HG03558 (cell line): ENCODE measurements around the gene MICB.
"Not testable (repeated sequence)": the region's sequence is repeated elsewhere in the genome, so short reads cannot be mapped to it uniquely, and the experiment has no call there.

ENCODE experiments used
- ATAC-seq: cut with Tn5 transposase; IDR thresholded peaks from one replicate; pipeline ENCODE4 v1.9.1; 2021; ENCODE audit warnings: moderate number of reproducible peaks; ENCODE audit not compliant: unreplicated experiment; ENCODE audit errors: extremely low read depth

Gene MICB

GRCh38 chr6:31498748-31499147, 803 bp downstream of the MICB start:
- ATAC-seq, result no peak

GRCh38 chr6:31499648-31500047, 1.7 kb downstream of the MICB start:
- ATAC-seq, result not testable (repeated sequence)

- ATAC-seq, result no peak
Observed at GRCh38 chr6:31502586-31502985, 4.6 kb downstream of the MICB start.

GRCh38 chr6:31509036-31509435, 11.1 kb downstream of the MICB start:
- not testable (repeated sequence) for ATAC-seq

GRCh38 chr6:31510007-31510406, 12.1 kb downstream of the MICB start:
- ATAC-seq, result no peak

GRCh38 chr6:31513456-31514165, 15.7 kb downstream of the MICB start:
- ATAC-seq, result no peak

GRCh38 chr6:31521835-31522234, 23.9 kb downstream of the MICB start:
- no peak for ATAC-seq

GRCh38 chr6:31525553-31525931, 27.6 kb downstream of the MICB start:
- no peak for ATAC-seq

GRCh38 chr6:31525932-31526591, 28.1 kb downstream of the MICB start:
- no peak for ATAC-seq

- ATAC-seq, result no peak
Observed at GRCh38 chr6:31528307-31528777, 30.4 kb downstream of the MICB start.

GRCh38 chr6:31528821-31529328, 30.9 kb downstream of the MICB start, which contains the start of gene MCCD1:
TSS of gene MCCD1 (plus strand) at chr6:31528962. CDS start at chr6:31529015, 53 bp downstream.
- ATAC-seq, result no peak

GRCh38 chr6:31529329-31530150, 31.6 kb downstream of the MICB start:
- ATAC-seq, result no peak

- no peak for ATAC-seq
Observed at GRCh38 chr6:31530659-31531058, 32.7 kb downstream of the MICB start.

GRCh38 chr6:31531162-31531561, 33.2 kb downstream of the MICB start:
- ATAC-seq, result no peak

GRCh38 chr6:31531771-31532643, 34.1 kb downstream of the MICB start:
- ATAC-seq, result no peak

- no peak for ATAC-seq
Observed at GRCh38 chr6:31532644-31533454, 34.9 kb downstream of the MICB start.

GRCh38 chr6:31533455-31533841, 35.5 kb downstream of the MICB start:
- ATAC-seq, result no peak

GRCh38 chr6:31534011-31534410, 36.1 kb downstream of the MICB start:
- no peak for ATAC-seq

GRCh38 chr6:31534521-31535040, 36.6 kb downstream of the MICB start:
- ATAC-seq, result no peak
